ENCODE measurements around the gene LMF2.

LMF2 gene

GRCh38 chr22:50486561-50487289 lies 20.8 kb downstream of the LMF2 start, which contains the start of gene MIOX:
MIOX (plus strand) TSS chr22:50486859; CDS start chr22:50486898, 39 bp downstream.
- no peaks in the 10 kb centered on the region for H3K9me3 ChIP-seq (ENCODE audit: control insufficient read depth, low read length)
- H3K27me3 ChIP-seq (ENCODE audit: control insufficient read depth, insufficient read depth, low read length), result no peaks in the 10 kb centered on the region
- no peak within 1 kb of the TSS for H2AFZ ChIP-seq
- H3K4me3 ChIP-seq (ENCODE audit: low read depth, low read length), result no peak within 1 kb of the TSS
- no peak for TF ChIP-seq CTCF (IDR thresholded peaks at IDR 0.05)
- H3K79me2 ChIP-seq, result no peaks in the 10 kb centered on the region
- no peaks in the 10 kb centered on the region for H3K36me3 ChIP-seq (ENCODE audit: control insufficient read depth, insufficient read depth, low read length)
- no peak within 1 kb of the TSS for H3K4me2 ChIP-seq (ENCODE audit: low read length)
- no peaks in the 10 kb centered on the region for H3K4me1 ChIP-seq
- H3K9ac ChIP-seq, result no peak within 1 kb of the TSS
- H3K27ac ChIP-seq, result no peak within 1 kb of the TSS

GRCh38 chr22:50485221-50486131 lies 22.0 kb downstream of the LMF2 start:
- Histone ChIP-seq H3K9me3 (ENCODE audit: control insufficient read depth, low read length) (no peaks in the 10 kb centered on the region), H2AFZ (no peak overlapping the region), H3K27ac (no peak overlapping the region), H3K79me2 (no peaks in the 10 kb centered on the region), H3K4me1 (no peaks in the 10 kb centered on the region), H3K9ac (no peak overlapping the region), H3K4me2 (ENCODE audit: low read length) (no peak overlapping the region), H3K27me3 (ENCODE audit: control insufficient read depth, insufficient read depth, low read length) (no peaks in the 10 kb centered on the region), H3K36me3 (ENCODE audit: control insufficient read depth, insufficient read depth, low read length) (no peaks in the 10 kb centered on the region), H3K4me3 (ENCODE audit: low read depth, low read length) (no peak overlapping the region)
- TF ChIP-seq CTCF (IDR thresholded peaks at IDR 0.05), result no peak

GRCh38 chr22:50483977-50484853 lies 23.3 kb downstream of the LMF2 start:
- Histone ChIP-seq H3K27me3 (ENCODE audit: control insufficient read depth, insufficient read depth, low read length) (no peaks in the 10 kb centered on the region), H3K9ac (no peak overlapping the region), H3K27ac (no peak overlapping the region), H3K4me1 (no peaks in the 10 kb centered on the region), H3K4me3 (ENCODE audit: low read depth, low read length) (no peak overlapping the region), H3K4me2 (ENCODE audit: low read length) (no peak overlapping the region), H3K36me3 (ENCODE audit: control insufficient read depth, insufficient read depth, low read length) (no peaks in the 10 kb centered on the region), H2AFZ (no peak overlapping the region), H3K9me3 (ENCODE audit: control insufficient read depth, low read length) (no peaks in the 10 kb centered on the region), H3K79me2 (no peaks in the 10 kb centered on the region)
- TF ChIP-seq CTCF (IDR thresholded peaks at IDR 0.05), result no peak

GRCh38 chr22:50483556-50483955 lies 23.9 kb downstream of the LMF2 start:
- H3K9me3 ChIP-seq (ENCODE audit: control insufficient read depth, low read length), result no peaks in the 10 kb centered on the region
- no peaks in the 10 kb centered on the region for H3K79me2 ChIP-seq
- H3K4me3 ChIP-seq (ENCODE audit: low read depth, low read length), result no peak overlapping the region
- H2AFZ ChIP-seq, result no peak overlapping the region
- H3K36me3 ChIP-seq (ENCODE audit: control insufficient read depth, insufficient read depth, low read length), result no peaks in the 10 kb centered on the region
- H3K9ac ChIP-seq, result no peak overlapping the region
- H3K27me3 ChIP-seq (ENCODE audit: control insufficient read depth, insufficient read depth, low read length), result no peaks in the 10 kb centered on the region
- H3K27ac ChIP-seq, result no peak overlapping the region
- H3K4me2 ChIP-seq (ENCODE audit: low read length), result no peak overlapping the region
- H3K4me1 ChIP-seq, result no peaks in the 10 kb centered on the region
- TF ChIP-seq CTCF (IDR thresholded peaks at IDR 0.05), result no peak

All from parathyroid adenoma (tissue), 2 donors.